KOPT-K1 (cell line): Measurements from ENCODE around the gene SMCO4.

Experiments
- H3K27ac ChIP-seq: fragments of 200-600 bp; sonication (generic); 2 replicates; pipeline ENCODE4 v1.5.1; 2016; ENCODE audit warnings: antibody characterized with exemption, mild to moderate bottlenecking, low read depth, low read length; ENCODE audit not compliant: poor library complexity, severe bottlenecking
- H3K36me3 ChIP-seq: fragments of 200-600 bp; sonication (generic); 2 replicates; pipeline ENCODE4 v1.5.1; 2017; ENCODE audit warnings: antibody characterized with exemption, mild to moderate bottlenecking, low read length, moderate library complexity; ENCODE audit not compliant: insufficient read depth
- H3K9me3 ChIP-seq: fragments of 200-600 bp; sonication (generic); 2 replicates; pipeline ENCODE4 v1.5.1; 2017; ENCODE audit warnings: antibody characterized with exemption, low read length, mild to moderate bottlenecking; ENCODE audit not compliant: insufficient read depth, poor library complexity, severe bottlenecking

Gene SMCO4

GRCh38 chr11:93526641-93527583 is 16.3 kb downstream of the SMCO4 start:
- no peak overlapping the region for H3K27ac ChIP-seq
- no peaks in the 10 kb centered on the region for H3K9me3 ChIP-seq

GRCh38 chr11:93526346-93526633 is 16.9 kb downstream of the SMCO4 start:
- H3K27ac ChIP-seq, result no peak overlapping the region
- no peaks in the 10 kb centered on the region for H3K9me3 ChIP-seq

More at GRCh38 chr11:93526641-93527583, 16.3 kb downstream of the SMCO4 start:
- H3K36me3 ChIP-seq, result no peaks in the 10 kb centered on the region

GRCh38 chr11:93525601-93526345 is 17.4 kb downstream of the SMCO4 start:
- Histone ChIP-seq H3K36me3 (no peaks in the 10 kb centered on the region), H3K27ac (no peak overlapping the region), H3K9me3 (no peaks in the 10 kb centered on the region)

More at GRCh38 chr11:93526346-93526633, 16.9 kb downstream of the SMCO4 start:
- H3K36me3 ChIP-seq, result no peaks in the 10 kb centered on the region

- Histone ChIP-seq H3K36me3 (no peaks in the 10 kb centered on the region), H3K27ac (no peak overlapping the region), H3K9me3 (no peaks in the 10 kb centered on the region)
These were observed 18.3 kb downstream of the SMCO4 start for GRCh38 chr11:93524858-93525257.

GRCh38 chr11:93524173-93524536 is 19.0 kb downstream of the SMCO4 start:
- Histone ChIP-seq H3K27ac (no peak overlapping the region), H3K36me3 (no peaks in the 10 kb centered on the region), H3K9me3 (no peaks in the 10 kb centered on the region)

GRCh38 chr11:93520726-93521509 is 22.3 kb downstream of the SMCO4 start:
- Histone ChIP-seq H3K27ac (no peak overlapping the region), H3K9me3 (no peaks in the 10 kb centered on the region)

GRCh38 chr11:93519179-93519578 is 24.0 kb downstream of the SMCO4 start:
- no peak overlapping the region for H3K27ac ChIP-seq
- H3K9me3 ChIP-seq, result no peaks in the 10 kb centered on the region
- no peaks in the 10 kb centered on the region for H3K36me3 ChIP-seq

More at GRCh38 chr11:93520726-93521509, 22.3 kb downstream of the SMCO4 start:
- H3K36me3 ChIP-seq, result no peaks in the 10 kb centered on the region

- Histone ChIP-seq H3K27ac (no peak overlapping the region), H3K36me3 (no peaks in the 10 kb centered on the region), H3K9me3 (no peaks in the 10 kb centered on the region)
These were observed 25.1 kb downstream of the SMCO4 start for GRCh38 chr11:93518081-93518480.

GRCh38 chr11:93517611-93518010 is 25.6 kb downstream of the SMCO4 start:
- Histone ChIP-seq H3K36me3 (no peaks in the 10 kb centered on the region), H3K27ac (no peak overlapping the region), H3K9me3 (no peaks in the 10 kb centered on the region)

GRCh38 chr11:93517041-93517440 is 26.1 kb downstream of the SMCO4 start:
- no peak overlapping the region for H3K27ac ChIP-seq
- H3K36me3 ChIP-seq, result no peaks in the 10 kb centered on the region

GRCh38 chr11:93515441-93516025 is 27.7 kb downstream of the SMCO4 start:
- Histone ChIP-seq H3K27ac (no peak overlapping the region), H3K36me3 (no peaks in the 10 kb centered on the region), H3K9me3 (no peaks in the 10 kb centered on the region)

More at GRCh38 chr11:93517041-93517440, 26.1 kb downstream of the SMCO4 start:
- H3K9me3 ChIP-seq, result no peaks in the 10 kb centered on the region

- Histone ChIP-seq H3K27ac (no peak overlapping the region), H3K36me3 (no peaks in the 10 kb centered on the region), H3K9me3 (no peaks in the 10 kb centered on the region)
These were observed 28.5 kb downstream of the SMCO4 start for GRCh38 chr11:93514712-93515111.

GRCh38 chr11:93513772-93514171 is 29.4 kb downstream of the SMCO4 start:
- Histone ChIP-seq H3K27ac (no peak overlapping the region), H3K36me3 (no peaks in the 10 kb centered on the region), H3K9me3 (no peaks in the 10 kb centered on the region)

GRCh38 chr11:93512949-93513667 is 30.1 kb downstream of the SMCO4 start:
- Histone ChIP-seq H3K36me3 (no peaks in the 10 kb centered on the region), H3K27ac (no peak overlapping the region), H3K9me3 (no peaks in the 10 kb centered on the region)
